Upper lobe of left lung (tissue), 6 donors: ENCODE results near the gene RBM48. TPM values are rescaled to one million over a fixed set of nuclear protein-coding genes. Genes with fewer than 3 reads are reported as not detected.

Experiments used
- ATAC-seq, 2 donors: fragments of 200-7000 bp; cut with Tn5 transposase; one replicate each; pipeline ENCODE4 v1.9.1; 2022; ENCODE audit warnings: mild to moderate bottlenecking in 2 of 2, moderate library complexity in 2 of 2; ENCODE audit not compliant: low FRiP score in 2 of 2
- DNase-seq, 2 donors: peaks; one replicate each; pipeline ENCODE4 v3.0.0-alpha.2; 2019 to 2020
- H3K27ac ChIP-seq, 4 donors: fragments of 200-600 bp; sonication (generic); one replicate each; pipeline ENCODE4 v1.5.1; 2016 to 2019
- H3K27me3 ChIP-seq, 4 donors: fragments of 200-600 bp; sonication (generic); one replicate each; pipeline ENCODE4 v1.5.1; 2017 to 2019
- H3K36me3 ChIP-seq, 4 donors: fragments of 200-600 bp; sonication (generic); one replicate each; pipeline ENCODE4 v1.5.1; 2016 to 2019
- H3K4me1 ChIP-seq, 4 donors: fragments of 200-600 bp; sonication (generic); one replicate each; pipeline ENCODE4 v1.5.1; 2018 to 2019
- H3K4me3 ChIP-seq, 4 donors: fragments of 200-600 bp; sonication (generic); one replicate each; pipeline ENCODE4 v1.5.1; 2017 to 2019; ENCODE audit warnings: mild to moderate bottlenecking in 2 of 4, moderate library complexity in 1 of 4
- H3K9me3 ChIP-seq, 4 donors: fragments of 200-600 bp; sonication (generic); one replicate each; pipeline ENCODE4 v1.5.1; 2018 to 2019
- CTCF ChIP-seq, 6 experiments: fragments of 450-650 bp in 4 of 6; fragments of 200-600 bp in 2 of 6; sonication (generic) in 2 of 6; IDR thresholded peaks; one replicate each; pipeline ENCODE4 v1.5.1; 2016 to 2019; ENCODE audit warnings: antibody characterized with exemption in 6 of 6
- EP300 ChIP-seq, 4 donors: sonication (generic); formaldehyde crosslinking; IDR thresholded peaks; one replicate each; pipeline ENCODE4 v1.5.1; 2017; ENCODE audit warnings: antibody characterized with exemption in 4 of 4, control low read depth in 2 of 4
- POLR2A ChIP-seq, 4 donors: fragments of 450-650 bp; IDR thresholded peaks; one replicate each; pipeline ENCODE4 v1.5.1; 2016 to 2017; ENCODE audit warnings: antibody characterized with exemption in 4 of 4, mild to moderate bottlenecking in 2 of 4
- POLR2AphosphoS5 ChIP-seq, 2 donors: sonication (generic); formaldehyde crosslinking; IDR thresholded peaks; one replicate each; pipeline ENCODE4 v1.5.1; 2017; ENCODE audit warnings: antibody characterized with exemption in 2 of 2
- WGBS, 2 donors: methylation state at CpG; one replicate each; pipeline ENCODE4 v1.1.5; 2017 to 2018; 5-methylcytosine and 5-hydroxymethylcytosine counted together
- total RNA-seq, 6 donors: library from RNA; depleted of rRNA in 4 of 6; stranded (reverse); fragments of >200 nt in 4 of 6; gene quantifications; one replicate each; pipeline versions ENCODE4 v1.1.0 to v1.2.1, GENCODE V29; 2016 to 2021
- donor health status: DM: no; HTN: no; CAD: no; lungs with moderate emphysema.
- donor health status: DM: no; HTN: yes; CAD: no; lungs with severe emphysema.

RBM48 gene
- total RNA-seq, 6 donors from 2014 or later, result 3.7 to 17.9 (median 10.9) TPM

- Histone ChIP-seq H3K27me3 (no peaks in the 10 kb centered on the region), H3K27ac (no peak overlapping the region), H3K36me3 (peaks cover 0 to 42% (median 9%) of the 10 kb centered on the region in 4 donors), H3K4me1 (no peaks in the 10 kb centered on the region), H3K9me3 (no peaks in the 10 kb centered on the region), H3K4me3 (no peak overlapping the region)
- WGBS, 2 donors, result 76 to 79% methylated on average over 1 of the region's 1 CpG
- no peak for DNase-seq
- TF ChIP-seq POLR2AphosphoS5 (IDR thresholded peaks at IDR 0.05), result no peak
- TF ChIP-seq CTCF (IDR thresholded peaks at IDR 0.05), result no peak
- no peak for TF ChIP-seq EP300 (IDR thresholded peaks at IDR 0.05)
- no peak for TF ChIP-seq POLR2A (IDR thresholded peaks at IDR 0.05)
- no peak for ATAC-seq
Measured at GRCh38 chr7:92520024-92520423, 8.6 kb upstream of the RBM48 start.

GRCh38 chr7:92523110-92523509, 5.5 kb upstream of the RBM48 start:
- Histone ChIP-seq H3K9me3 (no peaks in the 10 kb centered on the region), H3K4me1 (peaks cover 6 to 17% (median 12%) of the 10 kb centered on the region in 4 donors), H3K27me3 (no peaks in the 10 kb centered on the region), H3K36me3 (peaks cover 0 to 18% (median 2%) of the 10 kb centered on the region in 4 donors), H3K27ac (no peak overlapping the region), H3K4me3 (no peak overlapping the region)
- DNase-seq (no peak), ATAC-seq (no peak)
- TF ChIP-seq EP300 (IDR thresholded peaks at IDR 0.05), result no peak
- TF ChIP-seq POLR2AphosphoS5 (IDR thresholded peaks at IDR 0.05), result no peak
- TF ChIP-seq CTCF (IDR thresholded peaks at IDR 0.05), result no peak
- no peak for TF ChIP-seq POLR2A (IDR thresholded peaks at IDR 0.05)
- WGBS, 2 donors, result 80 to 84% methylated on average over 2 of the region's 2 CpGs

GRCh38 chr7:92527300-92528187, 1.1 kb upstream of the RBM48 start:
- Histone ChIP-seq H3K36me3 (peaks cover 5 to 23% (median 15%) of the 10 kb centered on the region in 4 donors), H3K4me1 (peaks cover 13 to 29% (median 19%) of the 10 kb centered on the region in 4 donors), H3K27ac (peak overlapping the region; percentile 86 to 95 (median 90)), H3K4me3 (peak overlapping the region; percentile 60 to 97 (median 96)), H3K9me3 (no peaks in the 10 kb centered on the region), H3K27me3 (no peaks in the 10 kb centered on the region)
- ATAC-seq (peak; percentile 61 to 71), DNase-seq (peak; percentile 51 to 87)
- WGBS, 2 donors, result 0 to 1% methylated on average over 28 to 31 of the region's 31 CpGs
- TF ChIP-seq CTCF (IDR thresholded peaks at IDR 0.05), result peak in 3 of 6 experiments; percentile 9 to 31 (median 12)
- TF ChIP-seq POLR2AphosphoS5 (IDR thresholded peaks at IDR 0.05), result no peak
- TF ChIP-seq POLR2A (IDR thresholded peaks at IDR 0.05), result peak in 1 of 4 donors; percentile 29

GRCh38 chr7:92528958-92529264, 316 bp downstream of the RBM48 start:
- Histone ChIP-seq H3K27me3 (no peaks in the 10 kb centered on the region), H3K27ac (peak overlapping the region; percentile 86 to 95 (median 90)), H3K36me3 (peaks cover 11 to 37% (median 28%) of the 10 kb centered on the region in 4 donors), H3K4me3 (peak overlapping the region; percentile 60 to 97 (median 82)), H3K9me3 (no peaks in the 10 kb centered on the region), H3K4me1 (peaks cover 13 to 29% (median 19%) of the 10 kb centered on the region in 4 donors)
- peak in 1 of 2 donors; percentile 0 for ATAC-seq
- DNase-seq, result no peak
- 1 to 2% methylated on average over 13 of the region's 13 CpGs for WGBS, 2 donors
- TF ChIP-seq CTCF (IDR thresholded peaks at IDR 0.05) (no peak), POLR2A (IDR thresholded peaks at IDR 0.05) (peak in 1 of 4 donors; percentile 7), POLR2AphosphoS5 (IDR thresholded peaks at IDR 0.05) (no peak), EP300 (IDR thresholded peaks at IDR 0.05) (no peak)
